H1 (cell line): Measurements from ENCODE around the gene DPP10. TPM values are rescaled to one million over a fixed set of nuclear protein-coding genes. Genes with fewer than 3 reads are reported as not detected.

Experiments used
- CTCF ChIA-PET: fragments of 300-600 bp; sonication (Branson Sonifier 250); formaldehyde crosslinking; loops from one replicate; lab custom pipeline; 2021; ENCODE audit not compliant: partially characterized antibody; lab: Charles Lee
- POLR2A ChIA-PET: fragments of 300-600 bp; sonication (Branson Sonifier 250); formaldehyde crosslinking; loops from one replicate; lab custom pipeline; 2021; ENCODE audit warnings: inconsistent platforms; ENCODE audit not compliant: partially characterized antibody; lab: Charles Lee
- DNase-seq, 2 experiments: peaks; one replicate each; pipeline versions ENCODE4 v3.0.0 to v3.0.0-alpha.2; 2010 to 2022; ENCODE audit warnings: low spot score in 2 of 2, low read depth in 1 of 2, mixed read lengths in 1 of 2
- FAIRE-seq: peaks from 2 replicates; lab custom pipeline; 2011; peaks lifted over from hg19 to GRCh38; lab: Jason Lieb, UNC
- H2AFZ ChIP-seq: 2 replicates; pipeline ENCODE4 v1.8.1; 2012; ENCODE audit warnings: low read length, inconsistent platforms
- H2AK5ac ChIP-seq: 2 replicates; pipeline ENCODE4 v1.6.1; 2013; ENCODE audit warnings: low read depth, low read length
- H2BK120ac ChIP-seq: replicated peaks from 2 replicates; pipeline ENCODE3; 2013; ENCODE audit warnings: low read depth, low read length, inconsistent platforms
- H2BK12ac ChIP-seq: 2 replicates; pipeline ENCODE4 v1.6.1; 2013; ENCODE audit warnings: low read depth, low read length
- H2BK15ac ChIP-seq: 2 replicates; pipeline ENCODE4 v1.6.1; 2013; ENCODE audit warnings: low read length
- H2BK20ac ChIP-seq: 2 replicates; pipeline ENCODE4 v1.6.1; 2013; ENCODE audit warnings: low read length
- H2BK5ac ChIP-seq: 2 replicates; pipeline ENCODE4 v1.6.1; 2013; ENCODE audit warnings: low read depth, low read length
- H3K14ac ChIP-seq: 2 replicates; pipeline ENCODE4 v1.6.1; 2013; ENCODE audit warnings: inconsistent platforms; ENCODE audit not compliant: insufficient read length
- H3K18ac ChIP-seq: 2 replicates; pipeline ENCODE4 v1.6.1; 2013; ENCODE audit warnings: low read length; ENCODE audit errors: extremely low read depth
- H3K23ac ChIP-seq: 2 replicates; pipeline ENCODE4 v1.6.1; 2013; ENCODE audit warnings: inconsistent platforms; ENCODE audit not compliant: insufficient read length
- H3K23me2 ChIP-seq: 2 replicates; pipeline ENCODE4 v1.6.1; 2013; ENCODE audit warnings: low read depth, low read length
- H3K27ac ChIP-seq: 2 replicates; pipeline ENCODE4 v1.6.1; 2011; ENCODE audit warnings: low read depth, low read length, inconsistent platforms
- H3K27me3 ChIP-seq, 4 experiments: replicated peaks in 1 of 4; 1 replicate in 1 of 4; 2 replicates in 3 of 4; pipeline versions ENCODE4 v1.6.1 to v1.8.1; 2011 to 2013; ENCODE audit warnings: low read length in 3 of 4, mild to moderate bottlenecking in 3 of 4, inconsistent platforms in 2 of 4, mixed read lengths in 2 of 4, moderate library complexity in 1 of 4; ENCODE audit not compliant: control insufficient read depth in 3 of 4, insufficient read depth in 3 of 4; ENCODE audit errors: extremely low read depth in 1 of 4
- H3K36me3 ChIP-seq, 4 experiments: 2 replicates each; pipeline versions ENCODE4 v1.6.1 to v1.8.1; 2011 to 2013; ENCODE audit warnings: mild to moderate bottlenecking in 4 of 4, low read length in 3 of 4, moderate library complexity in 2 of 4, control low read depth in 1 of 4, inconsistent platforms in 1 of 4; ENCODE audit not compliant: insufficient read depth in 4 of 4, control insufficient read depth in 2 of 4
- H3K4ac ChIP-seq: replicated peaks from 2 replicates; pipeline ENCODE3; 2013; ENCODE audit warnings: low read length, low read depth, mixed read lengths, inconsistent platforms; ENCODE audit not compliant: insufficient read length
- H3K4me1 ChIP-seq, 4 experiments: replicated peaks in 1 of 4; 1 replicate in 1 of 4; 2 replicates in 3 of 4; pipeline versions ENCODE4 v1.6.1 to v1.8.1; 2011 to 2013; ENCODE audit warnings: low read length in 3 of 4, inconsistent platforms in 2 of 4, mixed read lengths in 1 of 4; ENCODE audit not compliant: insufficient read depth in 4 of 4, control insufficient read depth in 3 of 4
- H3K4me2 ChIP-seq, 2 experiments: 2 replicates each; pipeline versions ENCODE4 v1.6.1 to v1.8.1; 2011 to 2013; ENCODE audit warnings: low read depth in 2 of 2, low read length in 2 of 2, control low read depth in 1 of 2, inconsistent platforms in 1 of 2, mild to moderate bottlenecking in 1 of 2; ENCODE audit not compliant: insufficient read depth in 1 of 2
- H3K4me3 ChIP-seq, 4 experiments: fragments of 200-600, 300-600 bp in 1 of 4; sonication (generic), shearing (Covaris generic), sonication (Bioruptor Twin) in 1 of 4; 2 replicates each; pipeline versions ENCODE4 v1.5.1 to v1.8.1; 2011 to 2016; ENCODE audit warnings: low read length in 4 of 4, low read depth in 3 of 4, control low read depth in 2 of 4, inconsistent platforms in 2 of 4, mild to moderate bottlenecking in 2 of 4, mixed read lengths in 1 of 4, moderate library complexity in 1 of 4; ENCODE audit not compliant: insufficient read depth in 2 of 4; ENCODE audit errors: extremely low read depth in 1 of 4
- H3K56ac ChIP-seq: replicated peaks from 2 replicates; pipeline ENCODE3; 2013; ENCODE audit warnings: low read depth, mild to moderate bottlenecking, mixed read lengths, low read length, inconsistent platforms; ENCODE audit not compliant: insufficient read length
- H3K79me1 ChIP-seq: 2 replicates; pipeline ENCODE4 v1.6.1; 2013; ENCODE audit warnings: low read depth, low read length, control low read depth
- H3K79me2 ChIP-seq, 2 experiments: 2 replicates each; pipeline versions ENCODE4 v1.6.1 to v1.8.1; 2012 to 2013; ENCODE audit warnings: low read length in 2 of 2, mild to moderate bottlenecking in 2 of 2, inconsistent platforms in 1 of 2; ENCODE audit not compliant: insufficient read depth in 2 of 2, control insufficient read depth in 1 of 2
- H3K9ac ChIP-seq, 4 experiments: replicated peaks in 1 of 4; 1 replicate in 1 of 4; 2 replicates in 3 of 4; pipeline versions ENCODE4 v1.6.1 to v1.8.1; 2011 to 2013; ENCODE audit warnings: low read depth in 3 of 4, low read length in 3 of 4, control low read depth in 2 of 4, mild to moderate bottlenecking in 2 of 4, moderate library complexity in 2 of 4, inconsistent platforms in 1 of 4; ENCODE audit errors: extremely low read depth in 1 of 4
- H3K9me3 ChIP-seq, 2 experiments: 2 replicates each; pipeline versions ENCODE4 v1.6.1 to v1.8.1; 2012 to 2013; ENCODE audit warnings: mild to moderate bottlenecking in 2 of 2, moderate library complexity in 2 of 2, control low read depth in 1 of 2, inconsistent platforms in 1 of 2, low read depth in 1 of 2, low read length in 1 of 2, mixed read lengths in 1 of 2; ENCODE audit not compliant: insufficient read depth in 2 of 2
- H4K20me1 ChIP-seq, 2 experiments: replicated peaks in 1 of 2; 2 replicates each; pipeline versions ENCODE3 to v1.8.1; 2011 to 2013; ENCODE audit warnings: inconsistent platforms in 2 of 2, low read length in 2 of 2, mild to moderate bottlenecking in 1 of 2; ENCODE audit not compliant: insufficient read depth in 2 of 2, control insufficient read depth in 1 of 2
- H4K5ac ChIP-seq: 2 replicates; pipeline ENCODE4 v1.6.1; 2013; ENCODE audit warnings: low read length, low read depth, mixed read lengths, inconsistent platforms; ENCODE audit not compliant: insufficient read length
- H4K8ac ChIP-seq: 2 replicates; pipeline ENCODE4 v1.8.0; 2013; ENCODE audit warnings: mild to moderate bottlenecking, moderate library complexity, low read length, inconsistent platforms; ENCODE audit not compliant: insufficient read depth; ENCODE audit errors: extremely low read depth
- H4K91ac ChIP-seq: replicated peaks from 2 replicates; pipeline ENCODE3; 2013; ENCODE audit warnings: low read length, mixed read lengths, inconsistent platforms; ENCODE audit not compliant: insufficient read length
- CBX8 ChIP-seq: fragments of 300-800, 300-1000 bp; sonication (generic); IDR thresholded peaks from 2 replicates; pipeline ENCODE4 v1.7.1; 2016; ENCODE audit warnings: low read depth, low read length, borderline replicate concordance
- EZH2 ChIP-seq: fragments of 200-600 bp; sonication (generic); IDR thresholded peaks from 2 replicates; pipeline ENCODE4 v1.7.1; 2012; ENCODE audit warnings: low read depth, mild to moderate bottlenecking, moderate library complexity, low read length, inconsistent platforms; ENCODE audit not compliant: severe bottlenecking
- FOSL1 ChIP-seq: IDR thresholded peaks from 2 replicates; pipeline ENCODE4 v1.6.1; 2011; ENCODE audit warnings: mild to moderate bottlenecking, low read depth, low read length, moderate library complexity; ENCODE audit not compliant: insufficient read depth
- MAX ChIP-seq: IDR thresholded peaks from 2 replicates; pipeline ENCODE4 v1.6.1; 2012; ENCODE audit warnings: inconsistent platforms
- SP2 ChIP-seq: IDR thresholded peaks from 2 replicates; pipeline ENCODE4 v1.6.1; 2012; ENCODE audit warnings: mild to moderate bottlenecking, low read length, inconsistent platforms
- TBP ChIP-seq: IDR thresholded peaks from 2 replicates; pipeline ENCODE4 v1.6.1; 2011; ENCODE audit warnings: low read depth, low read length, improper control_type of control experiment
- WGBS, 2 experiments: shearing (Covaris generic) in 1 of 2; methylation state at CpG; one replicate each; pipeline versions ENCODE4 v1.1.6 to v1.1.7; 2013 to 2015; ENCODE audit warnings: low lambda C conversion rate in 2 of 2, mixed read lengths in 2 of 2, inconsistent platforms in 1 of 2, low coverage in 1 of 2, missing lambda C conversion rate in 1 of 2; ENCODE audit not compliant: insufficient replicate concordance in 2 of 2, insufficient coverage in 1 of 2, insufficient read length in 1 of 2; ENCODE audit errors: extremely low coverage in 1 of 2, missing lambda C conversion rate in 1 of 2; 5-methylcytosine and 5-hydroxymethylcytosine counted together
- polyA plus RNA-seq, 7 experiments: library from polyadenylated mRNA; depleted of rRNA in 3 of 7; stranded (reverse) in 5 of 7; unstranded in 2 of 7; fragments of >200 nt in 5 of 7; fragments of 200-250 nt in 2 of 7; gene quantifications; 1 replicate in 5 of 7; 2 replicates in 1 of 7; 4 replicates in 1 of 7; pipeline versions ENCODE4 v1.2.1 to v1.2.3, GENCODE V29; 2011 to 2013; ENCODE audit warnings: missing spikeins in 2 of 7, mixed read lengths in 2 of 7
- total RNA-seq: library from RNA; stranded (reverse); fragmentation: NEBNext Ultra II Directional; extraction: Animal tissue kit (Norgen Biotek cat#: 25700); gene quantifications from 2 replicates; pipeline ENCODE4 v1.2.1, GENCODE V29; 2021

The DPP10 gene
- total and polyA plus RNA-seq, 2 of the 8 experiments (the other 6 are each of a cell fraction or from before 2014, with no cell fraction given) = 3.3 to 7.2 TPM

- H3K56ac ChIP-seq = no peak overlapping the region
- no peak overlapping the region for H3K4me2 ChIP-seq
- H3K23me2 ChIP-seq = no peaks in the 10 kb centered on the region
- H2AFZ ChIP-seq = no peak overlapping the region
- no peak overlapping the region for H2BK20ac ChIP-seq
- H2BK5ac ChIP-seq = no peak overlapping the region
- no peaks in the 10 kb centered on the region for H3K79me1 ChIP-seq
- H3K9me3 ChIP-seq = no peaks in the 10 kb centered on the region
- no peak overlapping the region for H2BK15ac ChIP-seq
- no peak overlapping the region for H3K23ac ChIP-seq
- no peak for DNase-seq
- no peak overlapping the region for H4K8ac ChIP-seq
- H4K91ac ChIP-seq = no peak overlapping the region
- H3K36me3 ChIP-seq = no peaks in the 10 kb centered on the region
- no peak overlapping the region for H2BK12ac ChIP-seq
- no peak for TF ChIP-seq FOSL1
- no peak for TF ChIP-seq EZH2
- no peak for TF ChIP-seq CBX8
- TF ChIP-seq SP2 = no peak
- TF ChIP-seq MAX = no peak
- no peak for TF ChIP-seq TBP
- H3K4ac ChIP-seq = no peak overlapping the region
- H3K9ac ChIP-seq = no peak overlapping the region
- no peak overlapping the region for H2BK120ac ChIP-seq
- H3K79me2 ChIP-seq = no peaks in the 10 kb centered on the region
- 75% methylated on average over 5 of the region's 5 CpGs; no CpG with 5 or more reads in 1 of the 2 experiments for WGBS, 2 experiments
- H3K18ac ChIP-seq = no peak overlapping the region
- H3K27ac ChIP-seq = no peak overlapping the region
- H2AK5ac ChIP-seq = no peak overlapping the region
- no peaks in the 10 kb centered on the region for H4K20me1 ChIP-seq
- no peaks in the 10 kb centered on the region for H3K27me3 ChIP-seq
- H3K14ac ChIP-seq = no peak overlapping the region
- H3K4me3 ChIP-seq = no peak overlapping the region
- ChIA-PET CTCF (interaction anchor here (1.5 kb wide), 1 partner anchor 15 kb away, joined by 4 read pairs; no protein-coding TSS in a partner anchor), POLR2A (no interaction called here)
- FAIRE-seq = no peak
- no peak overlapping the region for H4K5ac ChIP-seq
- peaks cover 0 to 4% (median 2%) of the 10 kb centered on the region in 4 experiments; a peak in 4 of 7 replicates for H3K4me1 ChIP-seq
Observed at GRCh38 chr2:115294999-115295398, 852.6 kb downstream of the DPP10 start.
